Pancreas (tissue), 10 donors: ENCODE results near the gene UBL4A. TPM values are rescaled to one million over a fixed set of nuclear protein-coding genes. Genes with fewer than 3 reads are reported as not detected.

ENCODE experiments used
- ATAC-seq, 4 donors: fragments of 200-7000 bp; cut with Tn5 transposase; one replicate each; pipeline versions ENCODE4 v1.8.0 to v1.9.1; 2020; ENCODE audit warnings: mild to moderate bottlenecking in 4 of 4, moderate library complexity in 4 of 4
- DNase-seq, 6 donors: peaks; one replicate each; pipeline ENCODE4 v3.0.0-alpha.2; 2020
- FAIRE-seq: peaks from 2 replicates; lab custom pipeline; 2012; peaks lifted over from hg19 to GRCh38; lab: Jason Lieb, UNC
- H3K27ac ChIP-seq, 4 donors: fragments of 200-600 bp; sonication (generic); 1 replicate in 3 of 4; 2 replicates in 1 of 4; pipeline versions ENCODE4 v1.5.0 to v1.8.0; 2020
- H3K27me3 ChIP-seq, 4 donors: fragments of 200-600 bp; one replicate each; pipeline ENCODE4 v1.8.0; 2021
- H3K36me3 ChIP-seq, 3 donors: fragments of 200-600 bp; sonication (generic) in 1 of 3; one replicate each; pipeline versions ENCODE4 v1.5.0 to v1.8.0; 2020 to 2021
- H3K4me1 ChIP-seq, 3 donors: fragments of 200-600 bp; one replicate each; pipeline ENCODE4 v1.8.0; 2021
- H3K4me3 ChIP-seq, 4 donors: fragments of 200-600 bp; sonication (generic) in 2 of 4; one replicate each; pipeline versions ENCODE4 v1.5.0 to v1.8.0; 2020 to 2021
- H3K9me3 ChIP-seq, 4 donors: fragments of 200-600 bp; one replicate each; pipeline ENCODE4 v1.8.0; 2021
- CTCF ChIP-seq, 4 donors: fragments of 200-600 bp; sonication (generic) in 3 of 4; IDR thresholded peaks; one replicate each; pipeline versions ENCODE4 v1.5.0 to v1.8.0; 2021; ENCODE audit warnings: antibody characterized with exemption in 4 of 4
- WGBS, 2 donors: extraction: QIAGEN DNeasy Blood & Tissue Kit; methylation state at CpG; one replicate each; pipeline ENCODE4 v1.1.7; 2013; 5-methylcytosine and 5-hydroxymethylcytosine counted together
- intact Hi-C, 3 donors: fragments of 100-400 bp; cut with DNase I; formaldehyde crosslinking; loops; one replicate each; pipeline versions ENCODE4 v1.11.1 to v1.14.2; 2022
- polyA plus RNA-seq, 2 donors: library from polyadenylated mRNA; stranded (reverse); fragments of 200-250 nt; gene quantifications; one replicate each; pipeline ENCODE4 v1.2.3, GENCODE V29; 2013
- total RNA-seq, 6 donors: library from RNA; stranded (reverse); fragmentation: NEBNext Ultra II Directional in 4 of 6; extraction: Animal tissue kit (Norgen Biotek cat#: 25700) in 4 of 6; gene quantifications; one replicate each; pipeline versions ENCODE4 v1.2.1 to v1.2.4, GENCODE V29; 2021 to 2023
- donor health status: healthy with polysubstance abuse.
- donor health status: DM: no; HTN: no; CAD: no; lungs with moderate emphysema.
- donor health status: DM: no; HTN: no; CAD: no.
- donor health status: control.
- donor health status: control.
- donor health status: Bipolar disorder and iron deficiency.
- donor health status: DM: yes; HTN: yes; CAD: no.
- donor health status: DM: no; HTN: no; CAD: no.
- donor health status: DM: no; HTN: no; CAD: no.
- donor health status: DM: yes; HTN: yes; CAD: no.

UBL4A gene
- total and polyA plus RNA-seq, 8 donors: 13.6 to 32.2 (median 20.9) TPM

- FAIRE-seq: peak; percentile 59
- intact Hi-C loops: no loop called here
- Histone ChIP-seq H3K36me3 (no peaks in the 10 kb centered on the region), H3K4me1 (no peaks in the 10 kb centered on the region), H3K27ac (peak within 1 kb of the TSS; percentile 78 to 88 (median 82)), H3K27me3 (no peaks in the 10 kb centered on the region), H3K4me3 (peak within 1 kb of the TSS; percentile 44 to 67 (median 59)), H3K9me3 (no peaks in the 10 kb centered on the region)
- peak; percentile 91 to 98 (median 94) for DNase-seq
- ATAC-seq: peak; percentile 87 to 94 (median 92)
- WGBS, 2 donors: 0 to 25% methylated on average over 37 to 59 of the region's 59 CpGs
- no peak for TF ChIP-seq CTCF (IDR thresholded peaks at IDR 0.05)
Measured at GRCh38 chrX:154515966-154516655, 29.7 kb upstream of the UBL4A start, which contains the start of gene FAM3A. FAM3A (minus strand) TSS chrX:154516232; CDS start chrX:154515772, 460 bp downstream.

GRCh38 chrX:154515090-154515965 is 28.9 kb upstream of the UBL4A start:
- Histone ChIP-seq H3K9me3 (no peaks in the 10 kb centered on the region), H3K4me1 (no peaks in the 10 kb centered on the region), H3K4me3 (peak overlapping the region; percentile 44 to 67 (median 59)), H3K27me3 (no peaks in the 10 kb centered on the region), H3K27ac (peak overlapping the region; percentile 78 to 88 (median 82)), H3K36me3 (no peaks in the 10 kb centered on the region)
- TF ChIP-seq CTCF (IDR thresholded peaks at IDR 0.05): no peak
- WGBS, 2 donors: 8 to 34% methylated on average over 34 of the region's 34 CpGs
- ATAC-seq: peak; percentile 7 to 35 (median 27)
- intact Hi-C loops: no loop called here
- no peak for FAIRE-seq
- DNase-seq: peak in 4 of 6 donors; percentile 48 to 79 (median 64)

- WGBS, 2 donors: 80 to 90% methylated on average over 2 of the region's 2 CpGs
- no peak for FAIRE-seq
- H3K36me3 ChIP-seq: no peaks in the 10 kb centered on the region
- no peak for DNase-seq
- no peak overlapping the region for H3K27ac ChIP-seq
- TF ChIP-seq CTCF (IDR thresholded peaks at IDR 0.05): no peak
- ATAC-seq: no peak
- H3K9me3 ChIP-seq: no peaks in the 10 kb centered on the region
- no peaks in the 10 kb centered on the region for H3K4me1 ChIP-seq
- H3K4me3 ChIP-seq: no peak overlapping the region
- no peaks in the 10 kb centered on the region for H3K27me3 ChIP-seq
- intact Hi-C loops: no loop called here
Measured at GRCh38 chrX:154513716-154514115, 27.3 kb upstream of the UBL4A start.

- Histone ChIP-seq H3K36me3 (no peaks in the 10 kb centered on the region), H3K27ac (no peak overlapping the region), H3K4me1 (no peaks in the 10 kb centered on the region), H3K27me3 (no peaks in the 10 kb centered on the region), H3K4me3 (no peak overlapping the region), H3K9me3 (no peaks in the 10 kb centered on the region)
- intact Hi-C loops: no loop called here
- FAIRE-seq (no peak), ATAC-seq (no peak), DNase-seq (no peak)
- 87 to 94% methylated on average over 16 of the region's 16 CpGs for WGBS, 2 donors
- no peak for TF ChIP-seq CTCF (IDR thresholded peaks at IDR 0.05)
Measured at GRCh38 chrX:154512879-154513553, 26.6 kb upstream of the UBL4A start.
